ENCODE measurements around the gene EHMT1. TPM values are rescaled to one million over a fixed set of nuclear protein-coding genes. Genes with fewer than 3 reads are reported as not detected.

Gene EHMT1
- total and polyA plus RNA-seq, 2 of the 13 experiments (the other 11 are each of a cell fraction or from before 2014, with no cell fraction given): 23.0 to 27.1 TPM

GRCh38 chr9:137761793-137762192 is 143.0 kb downstream of the EHMT1 start (continued):
- TF ChIP-seq POGK (CRISPR knock-in tag; conservative IDR thresholded peaks at IDR 0.05) (no peak), KLF13 (CRISPR knock-in tag; IDR thresholded peaks at IDR 0.05) (no peak)

- Histone ChIP-seq H3K4me3 (replicated peaks in 1 of 3; ENCODE audit: insufficient read depth in 1 of 3, low read depth in 2 of 3, low read length in 3 of 3) (no peak overlapping the region), H4K20me1 (ENCODE audit: insufficient read depth, low read length) (no peaks in the 10 kb centered on the region), H3K36me3 (replicated peaks in 1 of 2; ENCODE audit: control insufficient read depth in 1 of 2, insufficient read depth in 2 of 2, low read length in 2 of 2) (peaks cover 28 to 62% of the 10 kb centered on the region in 2 experiments), H3K4me2 (ENCODE audit: low read depth, low read length) (no peak overlapping the region), H3K9ac (ENCODE audit: insufficient read depth, low read depth, low read length) (no peak overlapping the region), H3K27ac (ENCODE audit: extremely low read length, insufficient read depth, low read length) (no peak overlapping the region), H3K9me3 (ENCODE audit: low read length) (no peaks in the 10 kb centered on the region), H3K79me2 (ENCODE audit: insufficient read depth, low read length) (no peaks in the 10 kb centered on the region), H3K4me1 (ENCODE audit: insufficient read depth, low read length) (no peaks in the 10 kb centered on the region), H3K27me3 (ENCODE audit: control insufficient read depth in 1 of 2, insufficient read depth in 2 of 2, low read length in 2 of 2) (no peaks in the 10 kb centered on the region), H2AFZ (ENCODE audit: low read length) (no peak overlapping the region)
- in situ Hi-C loops (cut with HindIII; ENCODE audit: extremely low pct_ligation_motif_present, low pct_unique_long_range_greater_than_20kb): no loop called here
- TF ChIP-seq ZNF598 (CRISPR knock-in tag; IDR thresholded peaks at IDR 0.05; ENCODE audit: borderline replicate concordance) (no peak), MXD1 (CRISPR knock-in tag; IDR thresholded peaks at IDR 0.05) (no peak), ARID2 (CRISPR knock-in tag; IDR thresholded peaks at IDR 0.05; ENCODE audit: borderline replicate concordance) (no peak), ZNF597 (CRISPR knock-in tag; IDR thresholded peaks at IDR 0.05) (no peak), ZNF570 (CRISPR knock-in tag; IDR thresholded peaks at IDR 0.05; ENCODE audit: borderline replicate concordance) (no peak), HOXA9 (CRISPR knock-in tag; IDR thresholded peaks at IDR 0.05; ENCODE audit: borderline replicate concordance) (no peak), TBX3 (IDR thresholded peaks at IDR 0.05; ENCODE audit: borderline replicate concordance) (no peak), FOXO1 (CRISPR knock-in tag; IDR thresholded peaks at IDR 0.05) (no peak), RFX3 (CRISPR knock-in tag; IDR thresholded peaks at IDR 0.05) (no peak), ZNF550 (CRISPR knock-in tag; IDR thresholded peaks at IDR 0.05; ENCODE audit: borderline replicate concordance) (no peak), BORCS8-MEF2B (CRISPR knock-in tag; IDR thresholded peaks at IDR 0.05) (no peak), ZBTB7A (CRISPR knock-in tag; IDR thresholded peaks at IDR 0.05) (no peak), ZNF432 (CRISPR knock-in tag; IDR thresholded peaks at IDR 0.05; ENCODE audit: borderline replicate concordance) (no peak), ASH2L (IDR thresholded peaks at IDR 0.05; ENCODE audit: insufficient read length, low read depth, low read length) (no peak), EED (CRISPR knock-in tag; IDR thresholded peaks at IDR 0.05) (no peak), AKAP8 (CRISPR knock-in tag; IDR thresholded peaks at IDR 0.05) (no peak), SIX4 (CRISPR knock-in tag; IDR thresholded peaks at IDR 0.05) (no peak)
- no peak for FAIRE-seq
- POLR2A ChIA-PET: no interaction called here
- no peak for ATAC-seq
- no TSS peak for BruUV-seq (replicated peaks)
- intact Hi-C loops (cut with micrococcal nuclease; ENCODE audit: unreplicated experiment): no loop called here
- 97% methylated on average over 17 of the region's 21 CpGs for WGBS (ENCODE audit: low lambda C conversion rate)
- no peak for DNase-seq (ENCODE audit: low spot score)
- CTCF ChIA-PET (ENCODE audit: low intra/inter-chr PET ratio, low total read pairs): no interaction called here
These were observed 143.7 kb downstream of the EHMT1 start for GRCh38 chr9:137762414-137763061.

Measured in HepG2 (cell line).